ENCODE data around the gene C1orf116.

The C1orf116 gene

GRCh38 chr1:206978259-206978658 lies 54.3 kb downstream of the C1orf116 start:
- H3K4me3 ChIP-seq (ENCODE audit: control insufficient read depth, low read depth, low read length), result no peak overlapping the region
- no peak for DNase-seq (ENCODE audit: low read depth)
- TF ChIP-seq, protein P1, sequence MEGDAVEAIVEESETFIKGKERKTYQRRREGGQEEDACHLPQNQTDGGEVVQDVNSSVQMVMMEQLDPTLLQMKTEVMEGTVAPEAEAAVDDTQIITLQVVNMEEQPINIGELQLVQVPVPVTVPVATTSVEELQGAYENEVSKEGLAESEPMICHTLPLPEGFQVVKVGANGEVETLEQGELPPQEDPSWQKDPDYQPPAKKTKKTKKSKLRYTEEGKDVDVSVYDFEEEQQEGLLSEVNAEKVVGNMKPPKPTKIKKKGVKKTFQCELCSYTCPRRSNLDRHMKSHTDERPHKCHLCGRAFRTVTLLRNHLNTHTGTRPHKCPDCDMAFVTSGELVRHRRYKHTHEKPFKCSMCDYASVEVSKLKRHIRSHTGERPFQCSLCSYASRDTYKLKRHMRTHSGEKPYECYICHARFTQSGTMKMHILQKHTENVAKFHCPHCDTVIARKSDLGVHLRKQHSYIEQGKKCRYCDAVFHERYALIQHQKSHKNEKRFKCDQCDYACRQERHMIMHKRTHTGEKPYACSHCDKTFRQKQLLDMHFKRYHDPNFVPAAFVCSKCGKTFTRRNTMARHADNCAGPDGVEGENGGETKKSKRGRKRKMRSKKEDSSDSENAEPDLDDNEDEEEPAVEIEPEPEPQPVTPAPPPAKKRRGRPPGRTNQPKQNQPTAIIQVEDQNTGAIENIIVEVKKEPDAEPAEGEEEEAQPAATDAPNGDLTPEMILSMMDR (IDR thresholded peaks at IDR 0.05; ENCODE audit: control insufficient read depth, insufficient read depth, low read depth, low read length, missing control alignments), result no peak

DNA sequence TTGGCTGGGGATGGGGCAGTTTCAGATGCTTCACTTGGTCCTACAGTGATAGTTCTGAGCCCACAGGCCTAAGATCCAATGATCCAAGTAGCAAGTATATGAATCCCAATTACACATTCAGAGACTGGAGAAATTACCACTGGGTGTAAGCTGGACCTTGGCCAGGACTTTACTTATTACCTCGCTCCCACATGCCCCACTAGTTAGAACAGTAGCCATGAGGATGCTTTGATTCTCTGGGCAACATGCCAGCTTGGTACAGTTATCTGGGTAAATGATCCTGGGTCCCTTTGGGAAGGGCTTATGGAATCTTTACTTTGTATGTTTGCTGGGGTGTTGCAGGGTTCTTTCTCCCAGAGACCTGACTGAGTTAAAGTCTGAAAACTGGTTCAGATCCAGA lies 57.2 kb downstream of the C1orf116 start:
- no peak overlapping the region for H3K4me3 ChIP-seq (ENCODE audit: control insufficient read depth, low read depth, low read length)
- DNase-seq (ENCODE audit: low read depth), result no peak
- TF ChIP-seq, protein P1 (IDR thresholded peaks at IDR 0.05; ENCODE audit: control insufficient read depth, insufficient read depth, low read depth, low read length, missing control alignments), result no peak

DNA sequence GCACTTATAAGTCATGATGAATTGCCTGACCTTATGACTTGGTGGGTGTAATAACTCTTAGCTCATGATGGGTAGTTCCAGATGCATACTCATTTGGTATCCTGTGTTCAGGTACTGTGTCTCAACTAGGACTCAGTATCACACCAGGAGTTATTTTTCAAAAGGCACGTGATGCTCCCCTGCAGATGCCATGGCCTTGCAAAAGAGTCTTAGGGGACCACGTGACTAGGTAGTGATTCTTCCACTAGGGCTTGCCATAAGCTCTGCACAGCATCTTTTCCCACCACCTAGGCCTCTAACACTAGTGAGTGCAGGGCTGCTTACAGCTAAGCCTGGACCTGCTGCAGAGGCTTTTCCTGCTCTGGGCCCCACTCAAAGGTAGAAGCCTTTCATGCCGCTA lies 58.4 kb downstream of the C1orf116 start:
- TF ChIP-seq, protein P1 (IDR thresholded peaks at IDR 0.05; ENCODE audit: control insufficient read depth, insufficient read depth, low read depth, low read length, missing control alignments), result no peak
- H3K4me3 ChIP-seq (ENCODE audit: control insufficient read depth, low read depth, low read length), result no peak overlapping the region
- no peak for DNase-seq (ENCODE audit: low read depth)

DNA sequence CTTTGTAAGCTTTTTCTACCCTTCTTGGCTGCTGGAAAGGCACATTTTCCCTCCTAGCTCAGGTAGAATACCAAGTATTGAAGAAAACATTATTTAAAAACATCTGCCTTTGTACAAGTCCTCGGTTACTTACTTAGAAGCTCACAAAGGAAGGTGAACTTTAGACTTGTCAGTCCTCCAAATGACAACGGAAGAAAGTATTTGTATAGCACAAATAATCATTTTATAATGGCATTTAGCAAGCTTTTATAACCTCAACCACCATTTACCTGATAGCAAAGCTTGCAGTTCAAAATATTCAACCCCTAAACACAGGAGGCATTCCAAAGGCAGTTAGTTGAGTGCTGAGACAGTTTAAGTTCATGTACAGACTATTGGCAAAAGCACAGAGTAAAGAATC lies 59.8 kb downstream of the C1orf116 start:
- TF ChIP-seq, protein P1 (IDR thresholded peaks at IDR 0.05; ENCODE audit: control insufficient read depth, insufficient read depth, low read depth, low read length, missing control alignments), result no peak
- DNase-seq (ENCODE audit: low read depth), result no peak
- no peak overlapping the region for H3K4me3 ChIP-seq (ENCODE audit: control insufficient read depth, low read depth, low read length)

GRCh38 chr1:206971029-206971655 lies 61.4 kb downstream of the C1orf116 start:
- no peak for DNase-seq (ENCODE audit: low read depth)
- TF ChIP-seq, protein P1 (IDR thresholded peaks at IDR 0.05; ENCODE audit: control insufficient read depth, insufficient read depth, low read depth, low read length, missing control alignments), result no peak
- H3K4me3 ChIP-seq (ENCODE audit: control insufficient read depth, low read depth, low read length), result no peak overlapping the region

- DNase-seq (ENCODE audit: low read depth), result no peak
- no peak within 1 kb of the TSS for H3K4me3 ChIP-seq (ENCODE audit: control insufficient read depth, low read depth, low read length)
Observed at GRCh38 chr1:206970446-206970845, 62.1 kb downstream of the C1orf116 start, which contains the start of gene FCAMR. Gene FCAMR (minus strand): TSS chr1:206970460. CDS start chr1:206970125, 335 bp downstream.

More at GRCh38 chr1:206970446-206970845, 62.1 kb downstream of the C1orf116 start, which contains the start of gene FCAMR:
- TF ChIP-seq, protein P1 (IDR thresholded peaks at IDR 0.05; ENCODE audit: control insufficient read depth, insufficient read depth, low read depth, low read length, missing control alignments), result no peak

Data from AG09309 (cell line).